ENCODE results near the gene RNF145. TPM values are rescaled to one million over a fixed set of nuclear protein-coding genes. Genes with fewer than 3 reads are reported as not detected.

RNF145 gene
- total and polyA plus RNA-seq, 2 of the 13 experiments (the other 11 are each of a cell fraction or from before 2014, with no cell fraction given) = 24.6 TPM

GRCh38 chr5:159187719-159188118 is 21.6 kb downstream of the RNF145 start:
- in situ Hi-C loops (cut with HindIII; ENCODE audit: extremely low pct_ligation_motif_present, low pct_unique_long_range_greater_than_20kb) = no loop called here

More at GRCh38 chr5:159187719-159188118, 21.6 kb downstream of the RNF145 start:
- Histone ChIP-seq H3K4me3 (replicated peaks in 1 of 3; ENCODE audit: insufficient read depth in 1 of 3, low read depth in 2 of 3, low read length in 3 of 3) (no peak overlapping the region), H4K20me1 (ENCODE audit: insufficient read depth, low read length) (peaks cover 14% of the 10 kb centered on the region), H3K4me1 (ENCODE audit: insufficient read depth, low read length) (peaks cover 23% of the 10 kb centered on the region), H3K79me2 (ENCODE audit: insufficient read depth, low read length) (peaks cover 11% of the 10 kb centered on the region), H3K27me3 (ENCODE audit: control insufficient read depth in 1 of 2, insufficient read depth in 2 of 2, low read length in 2 of 2) (no peaks in the 10 kb centered on the region), H3K4me2 (ENCODE audit: low read depth, low read length) (no peak overlapping the region), H2AFZ (ENCODE audit: low read length) (no peak overlapping the region), H3K36me3 (replicated peaks in 1 of 2; ENCODE audit: control insufficient read depth in 1 of 2, insufficient read depth in 2 of 2, low read length in 2 of 2) (peaks cover 0 to 34% of the 10 kb centered on the region in 2 experiments; a peak in 3 of 5 replicates), H3K27ac (ENCODE audit: extremely low read length, insufficient read depth, low read length) (no peak overlapping the region), H3K9me3 (ENCODE audit: low read length) (no peaks in the 10 kb centered on the region), H3K9ac (ENCODE audit: insufficient read depth, low read depth, low read length) (no peak overlapping the region)
- ChIA-PET CTCF (ENCODE audit: low intra/inter-chr PET ratio, low total read pairs) (no interaction called here), POLR2A (no interaction called here)
- ATAC-seq (no peak), DNase-seq (ENCODE audit: low spot score) (no peak), FAIRE-seq (no peak)
- 97% methylated on average over 3 of the region's 3 CpGs for WGBS (ENCODE audit: low lambda C conversion rate)
- TF ChIP-seq TCF7 (IDR thresholded peaks at IDR 0.05; ENCODE audit: low read depth) = no peak
- no peak for TF ChIP-seq KDM5B (CRISPR knock-in tag; IDR thresholded peaks at IDR 0.05; ENCODE audit: borderline replicate concordance)
- no peak for TF ChIP-seq EZH2 (conservative IDR thresholded peaks at IDR 0.05; ENCODE audit: low read depth, low read length)
- TF ChIP-seq, protein P1, sequence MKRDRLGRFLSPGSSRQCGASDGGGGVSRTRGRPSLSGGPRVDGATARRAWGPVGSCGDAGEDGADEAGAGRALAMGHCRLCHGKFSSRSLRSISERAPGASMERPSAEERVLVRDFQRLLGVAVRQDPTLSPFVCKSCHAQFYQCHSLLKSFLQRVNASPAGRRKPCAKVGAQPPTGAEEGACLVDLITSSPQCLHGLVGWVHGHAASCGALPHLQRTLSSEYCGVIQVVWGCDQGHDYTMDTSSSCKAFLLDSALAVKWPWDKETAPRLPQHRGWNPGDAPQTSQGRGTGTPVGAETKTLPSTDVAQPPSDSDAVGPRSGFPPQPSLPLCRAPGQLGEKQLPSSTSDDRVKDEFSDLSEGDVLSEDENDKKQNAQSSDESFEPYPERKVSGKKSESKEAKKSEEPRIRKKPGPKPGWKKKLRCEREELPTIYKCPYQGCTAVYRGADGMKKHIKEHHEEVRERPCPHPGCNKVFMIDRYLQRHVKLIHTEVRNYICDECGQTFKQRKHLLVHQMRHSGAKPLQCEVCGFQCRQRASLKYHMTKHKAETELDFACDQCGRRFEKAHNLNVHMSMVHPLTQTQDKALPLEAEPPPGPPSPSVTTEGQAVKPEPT (CRISPR knock-in tag; IDR thresholded peaks at IDR 0.05; ENCODE audit: low read depth) = no peak
- peak; percentile 83 for TF ChIP-seq MAFF (IDR thresholded peaks at IDR 0.05; ENCODE audit: low read depth, low read length)
- TF ChIP-seq ETV5 (CRISPR knock-in tag; IDR thresholded peaks at IDR 0.05; ENCODE audit: borderline replicate concordance) = no peak
- TF ChIP-seq GPBP1L1 (CRISPR knock-in tag; IDR thresholded peaks at IDR 0.05) = no peak
- peak; percentile 82 to 83 for TF ChIP-seq MAFK (conservative IDR thresholded peaks at IDR 0.05 in 1 of 2, IDR thresholded peaks at IDR 0.05 in 1 of 2; ENCODE audit: low read length in 2 of 2)
- TF ChIP-seq NFE2L2 (IDR thresholded peaks at IDR 0.05; ENCODE audit: low read length) = peak; percentile 69
- TF ChIP-seq, protein P2, sequence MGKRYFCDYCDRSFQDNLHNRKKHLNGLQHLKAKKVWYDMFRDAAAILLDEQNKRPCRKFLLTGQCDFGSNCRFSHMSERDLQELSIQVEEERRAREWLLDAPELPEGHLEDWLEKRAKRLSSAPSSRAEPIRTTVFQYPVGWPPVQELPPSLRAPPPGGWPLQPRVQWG (CRISPR knock-in tag; IDR thresholded peaks at IDR 0.05; ENCODE audit: borderline replicate concordance, low read depth) = no peak
- TF ChIP-seq KLF16 (CRISPR knock-in tag; IDR thresholded peaks at IDR 0.05) = no peak
- intact Hi-C loops (cut with micrococcal nuclease; ENCODE audit: unreplicated experiment) = no loop called here
- no TSS peak for BruUV-seq (replicated peaks)

Measured in HepG2 (cell line).